Measurements from ENCODE around the gene UGT1A10.

GRCh38 chr2:233689031-233689430, 52.8 kb downstream of the UGT1A10 start:
- TF ChIP-seq CTCF (IDR thresholded peaks at IDR 0.05; ENCODE audit: low read depth, low read length, poor library complexity, severe bottlenecking) (no peak), EZH2phosphoT487 (IDR thresholded peaks at IDR 0.05; ENCODE audit: borderline replicate concordance, low read length) (no peak)

All from DOHH2 (cell line).